Stimulated activated CD4-positive, alpha-beta T cell treated with anti-CD3 and anti-CD28 coated beads, Interleukin-12 subunit alpha, Interleukin-12 subunit beta, amount 100 ng/mL, for 24 hours (primary cell): ENCODE data around the gene CPT1A.
A peak's percentile ranks its signal among the peaks of the same experiment; 100 is the strongest.

ENCODE experiments used
- DNase-seq, 2 experiments: peaks; one replicate each; pipeline ENCODE4 v3.0.0-alpha.2; 2020; ENCODE audit warnings: low read depth in 2 of 2

Gene CPT1A

GRCh38 chr11:68798221-68798813, 43.4 kb downstream of the CPT1A start:
- DNase-seq, result peak in 1 of 2 experiments; percentile 25

GRCh38 chr11:68796801-68797200, 44.9 kb downstream of the CPT1A start:
- no peak for DNase-seq

GRCh38 chr11:68792400-68792966, 49.2 kb downstream of the CPT1A start:
- no peak for DNase-seq

- DNase-seq, result no peak
Observed at GRCh38 chr11:68784653-68785052, 57.1 kb downstream of the CPT1A start.

- no peak for DNase-seq
Observed at GRCh38 chr11:68783216-68783821, 58.4 kb downstream of the CPT1A start.

GRCh38 chr11:68782711-68783110, 59.0 kb downstream of the CPT1A start:
- no peak for DNase-seq

GRCh38 chr11:68780829-68781228, 60.9 kb downstream of the CPT1A start:
- no peak for DNase-seq

GRCh38 chr11:68778205-68778604, 63.5 kb downstream of the CPT1A start:
- no peak for DNase-seq

- DNase-seq, result no peak
Observed at GRCh38 chr11:68776442-68777235, 65.1 kb downstream of the CPT1A start.

GRCh38 chr11:68775951-68776388, 65.7 kb downstream of the CPT1A start:
- no peak for DNase-seq

GRCh38 chr11:68774194-68774585, 67.5 kb downstream of the CPT1A start:
- DNase-seq, result no peak

- no peak for DNase-seq
Observed at GRCh38 chr11:68773521-68774193, 68.1 kb downstream of the CPT1A start.

GRCh38 chr11:68772936-68773335, 68.8 kb downstream of the CPT1A start:
- no peak for DNase-seq

GRCh38 chr11:68770781-68771180, 70.9 kb downstream of the CPT1A start:
- DNase-seq, result no peak

- no peak for DNase-seq
Observed at GRCh38 chr11:68767672-68768071, 74.0 kb downstream of the CPT1A start.

GRCh38 chr11:68766786-68767185, 74.9 kb downstream of the CPT1A start:
- DNase-seq, result no peak

- DNase-seq, result no peak
Observed at GRCh38 chr11:68764746-68765145, 77.0 kb downstream of the CPT1A start.

- DNase-seq, result no peak
Observed at GRCh38 chr11:68763926-68764657, 77.6 kb downstream of the CPT1A start.

GRCh38 chr11:68763181-68763721, 78.5 kb downstream of the CPT1A start:
- DNase-seq, result no peak

- no peak for DNase-seq
Observed at GRCh38 chr11:68762481-68762880, 79.2 kb downstream of the CPT1A start.

GRCh38 chr11:68761801-68762200, 79.9 kb downstream of the CPT1A start:
- DNase-seq, result no peak
